DOHH2 (cell line): ENCODE measurements around the gene ZNF43.

ENCODE experiments used
- CTCF ChIP-seq: fragments of 200-600 bp; sonication (generic); IDR thresholded peaks from one replicate; pipeline ENCODE4 v1.5.1; 2014; ENCODE audit warnings: antibody characterized with exemption, mild to moderate bottlenecking, low read depth, low read length; ENCODE audit not compliant: poor library complexity, severe bottlenecking
- EZH2phosphoT487 ChIP-seq: fragments of 200-600 bp; sonication (generic); IDR thresholded peaks from 2 replicates; pipeline ENCODE4 v1.6.1; 2017; ENCODE audit warnings: borderline replicate concordance, mild to moderate bottlenecking, antibody characterized with exemption, low read length, moderate library complexity, mixed read lengths

DNA sequence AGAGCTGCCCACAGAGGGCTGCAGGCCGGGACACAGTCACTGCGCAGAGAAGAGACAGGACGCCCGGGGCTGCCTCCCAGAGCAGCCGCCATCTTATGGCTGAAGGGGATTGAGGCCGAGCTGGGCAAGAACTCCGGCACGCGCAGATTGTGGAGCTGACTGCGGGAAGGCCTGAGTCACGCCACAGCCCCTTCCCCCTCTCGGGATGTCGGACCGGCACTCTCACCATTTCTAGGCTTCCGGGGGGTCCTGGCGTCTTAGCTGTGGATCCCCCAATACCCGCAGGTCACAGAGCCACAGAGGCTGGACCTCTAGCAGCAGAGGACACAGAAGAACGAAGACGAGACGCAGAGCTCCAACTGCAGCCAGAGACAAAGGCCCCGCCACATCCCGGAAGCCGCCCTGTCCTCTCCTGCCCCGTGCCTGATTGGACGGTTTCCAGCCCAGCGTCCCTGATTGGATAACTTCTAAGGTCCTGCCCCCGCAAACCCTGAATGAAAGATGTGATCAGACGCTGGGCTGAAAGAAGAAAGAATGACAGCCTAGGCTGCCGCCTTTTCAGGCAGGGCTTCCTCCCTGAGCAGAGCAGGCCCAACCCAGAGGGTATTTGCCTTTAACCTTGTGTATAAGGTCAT is at the start of gene ZNF43:
- TF ChIP-seq CTCF (no peak), EZH2phosphoT487 (no peak)
